Skeletal muscle tissue (tissue), 4 donors: ENCODE results near the gene WASF3. TPM values are rescaled to one million over a fixed set of nuclear protein-coding genes. Genes with fewer than 3 reads are reported as not detected.

Source experiments
- H3K27ac ChIP-seq: one replicate; pipeline ENCODE4 v1.7.0; 2013; ENCODE audit warnings: mild to moderate bottlenecking, low read depth, low read length, inconsistent platforms
- H3K27me3 ChIP-seq, 3 donors: one replicate each; pipeline ENCODE4 v1.7.0; 2013; ENCODE audit warnings: low read length in 3 of 3; ENCODE audit not compliant: control insufficient read depth in 3 of 3, insufficient read depth in 3 of 3
- H3K36me3 ChIP-seq, 3 donors: one replicate each; pipeline ENCODE4 v1.7.0; 2013; ENCODE audit warnings: low read length in 3 of 3; ENCODE audit not compliant: control insufficient read depth in 3 of 3, insufficient read depth in 3 of 3
- H3K4me1 ChIP-seq, 3 donors: one replicate each; pipeline ENCODE4 v1.7.0; 2013; ENCODE audit warnings: low read length in 3 of 3, mild to moderate bottlenecking in 3 of 3; ENCODE audit not compliant: control insufficient read depth in 3 of 3, insufficient read depth in 3 of 3
- H3K4me3 ChIP-seq, 3 donors: one replicate each; pipeline ENCODE4 v1.7.0; 2013; ENCODE audit warnings: low read length in 3 of 3
- H3K9ac ChIP-seq, 3 donors: one replicate each; pipeline ENCODE4 v1.7.0; 2013; ENCODE audit warnings: low read length in 3 of 3, mild to moderate bottlenecking in 3 of 3, moderate library complexity in 2 of 3, low read depth in 1 of 3
- H3K9me3 ChIP-seq, 3 donors: one replicate each; pipeline ENCODE4 v1.7.0; 2013; ENCODE audit warnings: low read length in 3 of 3; ENCODE audit not compliant: control insufficient read depth in 3 of 3
- total RNA-seq: library from RNA; depleted of rRNA; stranded (reverse); fragments of >200 nt; gene quantifications from one replicate; pipeline ENCODE4 v1.2.3, GENCODE V29; 2014
- donor health status: Osteomylitis.

WASF3 gene
- total RNA-seq, 1 donor from 2014 or later: 4.7 TPM

DNA sequence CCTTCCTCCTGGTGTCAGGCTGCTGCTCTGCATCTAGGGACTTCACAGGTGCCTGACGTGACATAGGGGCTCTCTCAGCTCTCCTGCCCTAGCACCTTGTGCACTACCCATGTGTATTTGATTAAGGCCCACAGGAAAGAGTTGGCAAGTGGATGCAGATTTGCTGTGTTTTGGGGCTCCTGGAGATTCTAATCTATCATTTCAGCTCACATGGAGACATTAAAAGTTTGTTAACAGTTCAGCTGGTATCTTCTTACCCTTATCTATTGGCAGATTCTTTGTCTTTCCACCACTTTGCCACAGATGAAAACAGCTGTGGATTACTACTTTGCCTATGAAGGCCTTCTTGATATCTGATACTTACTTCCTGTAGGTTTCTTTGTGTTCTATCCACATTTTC lies 41.9 kb downstream of the WASF3 start:
- Histone ChIP-seq H3K4me3 (no peak overlapping the region), H3K9ac (no peak overlapping the region), H3K9me3 (peaks cover 0 to 4% (median 0%) of the 10 kb centered on the region in 3 donors), H3K36me3 (no peaks in the 10 kb centered on the region), H3K27ac (no peak overlapping the region), H3K4me1 (no peaks in the 10 kb centered on the region), H3K27me3 (no peaks in the 10 kb centered on the region)

DNA sequence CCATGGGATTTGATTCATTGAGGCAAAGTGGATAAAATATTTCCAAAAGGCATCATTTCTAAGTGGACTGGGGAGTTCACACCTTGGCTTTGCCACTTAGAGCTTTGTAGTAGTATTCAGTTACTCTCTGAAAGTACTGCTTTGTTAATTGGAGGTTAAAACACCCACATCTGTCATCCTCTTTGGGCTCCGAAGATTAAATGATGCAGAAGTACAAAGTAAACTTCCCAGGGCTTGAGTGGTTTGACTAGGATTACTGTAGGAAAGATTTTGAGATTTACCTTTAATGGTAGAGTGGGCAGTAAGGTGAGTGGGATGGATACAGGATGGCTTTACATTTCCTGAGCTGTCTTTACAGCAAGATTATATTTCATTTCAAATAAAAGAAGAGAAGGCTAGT lies 42.4 kb downstream of the WASF3 start:
- Histone ChIP-seq H3K27me3 (no peaks in the 10 kb centered on the region), H3K9ac (no peak overlapping the region), H3K27ac (no peak overlapping the region), H3K4me1 (peaks cover 0 to under 1% (median 0%) of the 10 kb centered on the region in 3 donors), H3K4me3 (no peak overlapping the region), H3K36me3 (no peaks in the 10 kb centered on the region), H3K9me3 (peaks cover 0 to 4% (median 0%) of the 10 kb centered on the region in 3 donors)

DNA sequence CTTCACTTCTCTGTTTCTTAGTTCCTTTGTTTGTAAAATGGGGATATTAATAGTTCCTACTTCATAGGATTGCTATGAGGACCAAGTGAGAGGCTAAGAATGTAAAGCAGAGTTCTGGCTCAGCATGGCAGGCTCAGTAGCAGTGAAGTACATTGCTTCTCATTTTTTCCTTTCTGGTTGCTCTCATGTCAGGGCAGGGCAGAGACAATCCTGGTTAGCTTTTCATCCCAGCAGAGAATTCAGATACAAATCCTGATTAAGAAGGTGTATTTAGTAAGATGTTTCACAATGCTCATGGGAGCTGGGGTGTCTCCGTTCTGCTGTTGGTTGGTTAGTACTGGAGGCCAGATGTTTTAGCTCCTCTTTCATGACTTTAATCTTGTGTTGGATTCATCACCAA lies 42.9 kb downstream of the WASF3 start:
- Histone ChIP-seq H3K4me3 (no peak overlapping the region), H3K27me3 (no peaks in the 10 kb centered on the region), H3K27ac (no peak overlapping the region), H3K9ac (no peak overlapping the region), H3K36me3 (no peaks in the 10 kb centered on the region), H3K9me3 (peaks cover 0 to 4% (median 0%) of the 10 kb centered on the region in 3 donors), H3K4me1 (peaks cover 0 to 2% (median 0%) of the 10 kb centered on the region in 3 donors)

DNA sequence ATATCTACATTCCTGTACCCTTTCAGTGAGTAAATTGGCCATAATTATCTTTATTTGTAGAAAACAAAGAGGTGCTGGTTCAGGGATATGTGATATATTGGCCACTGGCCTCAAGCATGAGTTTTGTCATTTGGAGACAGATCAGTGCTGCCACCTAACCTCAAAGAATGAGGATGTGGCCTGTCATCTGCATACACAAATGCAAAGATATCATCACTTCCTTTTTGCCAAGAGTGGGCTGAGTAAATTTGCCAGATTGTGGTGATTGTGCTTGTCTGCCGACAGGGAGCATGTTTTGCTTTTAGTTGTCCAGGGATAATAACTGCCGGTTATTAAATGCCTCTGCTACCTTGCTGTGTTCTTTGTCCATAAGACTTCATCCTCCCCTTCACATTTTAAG lies 44.2 kb downstream of the WASF3 start:
- Histone ChIP-seq H3K36me3 (no peaks in the 10 kb centered on the region), H3K9me3 (peaks cover 0 to under 1% (median 0%) of the 10 kb centered on the region in 3 donors), H3K27me3 (no peaks in the 10 kb centered on the region), H3K4me1 (peaks cover 0 to 2% (median 0%) of the 10 kb centered on the region in 3 donors), H3K9ac (no peak overlapping the region), H3K4me3 (no peak overlapping the region), H3K27ac (no peak overlapping the region)

DNA sequence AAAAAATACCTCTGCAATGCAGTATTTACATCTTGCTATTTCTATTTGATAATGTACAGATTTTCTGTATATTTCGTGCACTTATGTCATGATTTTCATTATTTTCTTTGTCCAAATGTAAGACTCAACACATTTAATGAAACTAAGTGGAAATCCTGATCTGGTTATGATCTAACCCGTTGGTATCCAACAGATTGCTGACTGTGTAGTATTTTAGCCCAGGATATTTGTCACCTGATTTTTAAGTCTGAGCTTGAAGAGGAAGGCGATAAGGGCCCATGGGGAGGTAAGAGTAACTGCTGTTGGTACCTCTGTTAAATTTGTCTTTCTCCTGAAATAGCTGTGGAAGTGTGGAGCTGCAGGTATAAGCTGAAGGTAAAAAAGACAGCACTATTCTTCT lies 45.3 kb downstream of the WASF3 start:
- H3K9ac ChIP-seq: no peak overlapping the region
- no peaks in the 10 kb centered on the region for H3K27me3 ChIP-seq
- no peak overlapping the region for H3K4me3 ChIP-seq
- H3K36me3 ChIP-seq: no peaks in the 10 kb centered on the region
- no peak overlapping the region for H3K27ac ChIP-seq
- peaks cover 0 to 2% (median 0%) of the 10 kb centered on the region in 3 donors for H3K4me1 ChIP-seq
- no peaks in the 10 kb centered on the region for H3K9me3 ChIP-seq

DNA sequence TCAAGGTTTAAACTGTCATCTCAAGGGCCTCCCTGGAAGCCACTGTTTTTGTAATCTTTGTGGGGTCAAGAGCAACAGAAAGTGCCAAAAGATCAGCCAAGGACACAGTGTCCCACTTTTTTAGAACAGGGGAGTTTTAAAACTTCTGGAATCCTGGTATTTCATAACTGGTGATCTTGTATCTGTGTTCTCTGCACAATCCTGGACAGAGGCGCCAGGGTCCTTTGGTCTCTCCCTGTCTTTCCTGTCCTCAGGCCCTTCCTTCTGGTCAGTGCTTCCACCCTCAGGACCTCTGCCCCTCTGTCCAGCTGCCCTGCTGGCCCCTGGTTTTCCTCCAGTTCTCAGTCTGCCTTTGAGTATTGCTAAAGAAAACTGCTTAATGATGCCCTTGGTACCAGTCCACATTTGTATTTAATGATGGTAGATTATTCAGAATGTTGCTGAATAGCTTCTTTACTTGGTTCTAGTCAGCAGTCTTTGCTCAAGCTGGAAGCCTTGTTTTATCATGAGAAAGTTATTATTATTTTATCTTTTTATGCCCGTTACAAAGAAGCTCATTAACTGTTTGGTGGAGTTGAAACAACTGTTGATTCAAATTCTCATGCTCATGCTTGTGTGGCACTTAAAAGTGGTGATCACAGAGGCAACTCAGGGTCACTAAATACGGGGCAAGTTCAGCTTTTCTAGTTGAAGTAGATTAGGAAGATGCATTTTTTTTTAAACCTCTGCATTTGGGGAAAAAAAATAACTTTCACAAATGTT lies 47.5 kb downstream of the WASF3 start:
- Histone ChIP-seq H3K27ac (no peak overlapping the region), H3K27me3 (no peaks in the 10 kb centered on the region), H3K4me3 (no peak overlapping the region), H3K4me1 (peaks cover 0 to 2% (median 0%) of the 10 kb centered on the region in 3 donors), H3K9ac (no peak overlapping the region), H3K9me3 (no peaks in the 10 kb centered on the region), H3K36me3 (no peaks in the 10 kb centered on the region)

DNA sequence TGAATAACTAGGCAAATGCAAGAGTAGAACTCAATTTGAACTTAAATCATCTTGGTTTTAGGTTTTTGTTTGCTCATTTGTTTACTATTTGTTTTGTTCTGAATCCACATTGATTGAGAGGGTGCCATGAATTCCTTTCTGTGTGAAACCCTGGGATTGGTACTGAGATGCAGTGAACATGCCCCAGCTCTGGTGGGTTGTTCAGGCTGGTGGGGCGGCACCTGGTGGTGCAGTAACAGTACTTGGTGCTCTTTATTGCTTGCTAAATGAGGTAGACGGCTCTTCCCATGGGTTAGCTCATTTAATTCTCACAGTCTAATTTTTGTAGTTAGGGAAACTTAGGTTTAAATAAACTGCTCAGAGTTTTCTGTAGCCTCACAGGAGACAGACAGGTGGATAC lies 48.4 kb downstream of the WASF3 start:
- Histone ChIP-seq H3K36me3 (no peaks in the 10 kb centered on the region), H3K4me1 (peaks cover 0 to 2% (median 0%) of the 10 kb centered on the region in 3 donors), H3K27ac (no peak overlapping the region), H3K4me3 (no peak overlapping the region), H3K9me3 (no peaks in the 10 kb centered on the region), H3K9ac (no peak overlapping the region), H3K27me3 (no peaks in the 10 kb centered on the region)

DNA sequence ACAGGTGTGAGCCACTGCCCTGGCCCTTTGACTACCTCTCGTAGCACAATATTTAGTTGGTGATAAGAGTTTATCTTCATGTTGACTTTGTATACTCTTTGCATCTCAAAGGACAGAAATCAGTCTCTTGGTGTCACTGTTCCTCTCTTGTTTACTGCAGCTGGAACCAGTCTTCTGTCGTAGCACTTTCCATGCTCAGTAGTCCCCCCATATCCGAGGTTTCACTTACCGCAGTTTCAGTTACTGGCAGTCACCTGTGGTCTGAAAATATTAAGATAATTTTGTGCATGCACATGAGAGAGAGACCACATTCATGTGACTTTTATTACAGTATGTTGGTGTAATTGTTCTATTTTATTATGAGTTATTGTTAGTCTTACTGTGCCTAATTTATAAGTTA lies 49.1 kb downstream of the WASF3 start:
- Histone ChIP-seq H3K9me3 (no peaks in the 10 kb centered on the region), H3K27ac (no peak overlapping the region), H3K27me3 (no peaks in the 10 kb centered on the region), H3K4me1 (peaks cover 0 to 2% (median 0%) of the 10 kb centered on the region in 3 donors), H3K4me3 (no peak overlapping the region), H3K9ac (no peak overlapping the region), H3K36me3 (no peaks in the 10 kb centered on the region)

DNA sequence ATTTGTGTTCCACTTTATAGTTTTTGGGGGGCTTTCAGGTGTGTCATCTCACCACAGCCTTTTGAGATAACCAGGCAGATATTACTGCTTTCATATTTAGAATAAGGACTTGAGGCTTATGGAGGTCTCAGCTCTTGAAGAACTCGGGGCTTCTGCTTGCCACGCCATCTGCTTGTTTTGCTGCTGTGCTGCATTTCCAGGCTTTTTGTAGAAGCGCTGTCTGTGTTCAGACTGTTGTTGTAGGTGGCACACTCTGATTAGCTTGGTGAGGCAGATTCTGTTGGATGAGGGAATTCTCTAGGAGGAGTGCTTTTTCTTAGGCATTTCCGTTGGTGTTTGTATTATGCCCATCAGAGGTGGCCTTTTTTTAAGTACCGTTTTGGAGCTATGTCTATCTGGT lies 57.2 kb downstream of the WASF3 start:
- Histone ChIP-seq H3K36me3 (no peaks in the 10 kb centered on the region), H3K4me3 (no peak overlapping the region), H3K9ac (no peak overlapping the region), H3K4me1 (no peaks in the 10 kb centered on the region), H3K9me3 (no peaks in the 10 kb centered on the region), H3K27me3 (no peaks in the 10 kb centered on the region), H3K27ac (no peak overlapping the region)

DNA sequence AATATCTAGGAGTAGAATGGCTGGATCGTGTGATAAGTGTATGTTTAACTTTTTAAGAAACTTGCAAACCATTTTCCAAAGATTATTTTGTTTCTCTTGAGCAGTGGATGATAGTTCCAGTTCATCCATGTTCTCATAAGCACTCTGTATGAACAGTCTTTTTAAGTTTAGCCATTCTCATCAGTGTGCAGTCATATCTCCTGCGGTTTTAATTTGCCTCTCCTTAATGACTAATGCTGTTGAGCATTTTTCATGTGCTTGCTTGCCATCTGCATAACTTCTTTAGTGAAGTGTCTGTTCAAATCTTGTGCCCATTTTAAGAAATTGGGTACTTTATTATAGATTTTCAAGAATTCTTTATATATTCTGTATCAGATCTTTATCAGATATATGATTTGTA lies 58.6 kb downstream of the WASF3 start:
- H3K36me3 ChIP-seq: no peaks in the 10 kb centered on the region
- H3K4me1 ChIP-seq: no peaks in the 10 kb centered on the region
- H3K9me3 ChIP-seq: no peaks in the 10 kb centered on the region
- H3K27ac ChIP-seq: no peak overlapping the region
- no peaks in the 10 kb centered on the region for H3K27me3 ChIP-seq
- no peak overlapping the region for H3K9ac ChIP-seq
- H3K4me3 ChIP-seq: no peak overlapping the region
